Measurements from ENCODE around the gene MYPN.

GRCh38 chr10:68107651-68108050, 1.6 kb upstream of the MYPN start:
- TF ChIP-seq CTCF (IDR thresholded peaks at IDR 0.05): no peak
- no peak for TF ChIP-seq POLR2A (IDR thresholded peaks at IDR 0.05)

Measured in body of pancreas (tissue), 4 donors.